ENCODE measurements around the gene ATP6V0A1. TPM values are rescaled to one million over a fixed set of nuclear protein-coding genes. Genes with fewer than 3 reads are reported as not detected.

Gene ATP6V0A1
- polyA plus RNA-seq, 4 donors: 41.5 to 73.0 (median 57.7) TPM

- DNase-seq (ENCODE audit: low read depth in 4 of 4, low spot score in 2 of 4): no peak
Measured at GRCh38 chr17:42518046-42518754, 59.5 kb downstream of the ATP6V0A1 start.

- no peak for DNase-seq (ENCODE audit: low read depth in 4 of 4, low spot score in 2 of 4)
Measured at GRCh38 chr17:42518755-42519545, 60.3 kb downstream of the ATP6V0A1 start.

GRCh38 chr17:42519546-42520491, 61.1 kb downstream of the ATP6V0A1 start:
- DNase-seq (ENCODE audit: low read depth in 4 of 4, low spot score in 2 of 4): peak in 3 of 4 donors; percentile 82 to 86 (median 85)

- no peak for DNase-seq (ENCODE audit: low read depth in 4 of 4, low spot score in 2 of 4)
Measured at GRCh38 chr17:42520540-42520951, 61.9 kb downstream of the ATP6V0A1 start.

- DNase-seq (ENCODE audit: low read depth in 4 of 4, low spot score in 2 of 4): no peak
Measured at GRCh38 chr17:42521036-42521435, 62.4 kb downstream of the ATP6V0A1 start.

- no peak for DNase-seq (ENCODE audit: low read depth in 4 of 4, low spot score in 2 of 4)
Measured at GRCh38 chr17:42521666-42522262, 63.1 kb downstream of the ATP6V0A1 start.

- no peak for DNase-seq (ENCODE audit: low read depth in 4 of 4, low spot score in 2 of 4)
Measured at GRCh38 chr17:42522263-42522790, 63.6 kb downstream of the ATP6V0A1 start.

- no peak for DNase-seq (ENCODE audit: low read depth in 4 of 4, low spot score in 2 of 4)
Measured at GRCh38 chr17:42522798-42523278, 64.2 kb downstream of the ATP6V0A1 start.

GRCh38 chr17:42525221-42525620, 66.5 kb downstream of the ATP6V0A1 start:
- no peak for DNase-seq (ENCODE audit: low read depth in 4 of 4, low spot score in 2 of 4)

GRCh38 chr17:42526031-42526444, 67.4 kb downstream of the ATP6V0A1 start:
- no peak for DNase-seq (ENCODE audit: low read depth in 4 of 4, low spot score in 2 of 4)

GRCh38 chr17:42527932-42528331, 69.3 kb downstream of the ATP6V0A1 start:
- no peak for DNase-seq (ENCODE audit: low read depth in 4 of 4, low spot score in 2 of 4)

- no peak for DNase-seq (ENCODE audit: low read depth in 4 of 4, low spot score in 2 of 4)
Measured at GRCh38 chr17:42529061-42529460, 70.4 kb downstream of the ATP6V0A1 start.

GRCh38 chr17:42530952-42531454, 72.3 kb downstream of the ATP6V0A1 start:
- DNase-seq (ENCODE audit: low read depth in 4 of 4, low spot score in 2 of 4): no peak

GRCh38 chr17:42531455-42532354, 73.0 kb downstream of the ATP6V0A1 start:
- no peak for DNase-seq (ENCODE audit: low read depth in 4 of 4, low spot score in 2 of 4)

GRCh38 chr17:42535155-42536047, 76.7 kb downstream of the ATP6V0A1 start:
- no peak for DNase-seq (ENCODE audit: low read depth in 4 of 4, low spot score in 2 of 4)

GRCh38 chr17:42536048-42536371, 77.3 kb downstream of the ATP6V0A1 start, which contains the start of gene NAGLU:
TSS of gene NAGLU (plus strand) at chr17:42536241. CDS start at chr17:42536273, 32 bp downstream.
- DNase-seq (ENCODE audit: low read depth in 4 of 4, low spot score in 2 of 4): peak in 1 of 4 donors; percentile 81

GRCh38 chr17:42536372-42537155, 77.9 kb downstream of the ATP6V0A1 start:
- DNase-seq (ENCODE audit: low read depth in 4 of 4, low spot score in 2 of 4): no peak
